Spleen (tissue), 11 donors: ENCODE measurements around the gene DPH2. TPM values are rescaled to one million over a fixed set of nuclear protein-coding genes. Genes with fewer than 3 reads are reported as not detected.

ENCODE experiments used
- DNase-seq: peaks from one replicate; pipeline ENCODE4 v3.0.0-alpha.2; 2020
- H3K27ac ChIP-seq, 8 donors: fragments of 200-600 bp; sonication (generic) in 7 of 8; 1 replicate in 4 of 8; 2 replicates in 4 of 8; pipeline versions ENCODE4 v1.5.0 to v1.8.0; 2016 to 2021; ENCODE audit warnings: inconsistent platforms in 4 of 8, mild to moderate bottlenecking in 4 of 8, moderate library complexity in 1 of 8
- H3K27me3 ChIP-seq, 7 donors: fragments of 200-600 bp; sonication (generic) in 6 of 7; replicated peaks in 1 of 7; 1 replicate in 4 of 7; 2 replicates in 3 of 7; pipeline versions ENCODE4 v1.5.0 to v1.8.0; 2016 to 2021; ENCODE audit warnings: inconsistent platforms in 3 of 7, mild to moderate bottlenecking in 1 of 7
- H3K36me3 ChIP-seq, 6 donors: fragments of 200-600 bp; sonication (generic) in 5 of 6; 1 replicate in 4 of 6; 2 replicates in 2 of 6; pipeline versions ENCODE4 v1.5.0 to v1.8.0; 2016 to 2021; ENCODE audit warnings: inconsistent platforms in 2 of 6
- H3K4me1 ChIP-seq, 6 donors: fragments of 200-600 bp; sonication (generic) in 5 of 6; 1 replicate in 3 of 6; 2 replicates in 3 of 6; pipeline versions ENCODE4 v1.5.0 to v1.8.0; 2016 to 2021; ENCODE audit warnings: inconsistent platforms in 3 of 6
- H3K4me3 ChIP-seq, 8 donors: fragments of 200-600 bp; sonication (generic) in 7 of 8; 1 replicate in 4 of 8; 2 replicates in 4 of 8; pipeline versions ENCODE4 v1.5.0 to v1.8.0; 2016 to 2021; ENCODE audit warnings: inconsistent platforms in 4 of 8, mild to moderate bottlenecking in 4 of 8, moderate library complexity in 2 of 8
- H3K9me3 ChIP-seq, 8 donors: fragments of 200-600 bp; sonication (generic) in 7 of 8; 1 replicate in 4 of 8; 2 replicates in 4 of 8; pipeline versions ENCODE4 v1.5.0 to v1.8.0; 2016 to 2021; ENCODE audit warnings: inconsistent platforms in 4 of 8
- POLR2A ChIP-seq, 3 donors: fragments of 450-650 bp; IDR thresholded peaks; one replicate each; pipeline ENCODE4 v1.5.1; 2017; ENCODE audit warnings: antibody characterized with exemption in 3 of 3, mild to moderate bottlenecking in 1 of 3
- POLR2AphosphoS5 ChIP-seq, 3 donors: sonication (generic); formaldehyde crosslinking; IDR thresholded peaks; one replicate each; pipeline ENCODE4 v1.5.1; 2017; ENCODE audit warnings: antibody characterized with exemption in 3 of 3
- WGBS, 5 donors: extraction: QIAGEN DNeasy Blood & Tissue Kit in 3 of 5; methylation state at CpG; one replicate each; pipeline versions ENCODE4 v1.1.5 to v1.1.7; 2013 to 2018; 5-methylcytosine and 5-hydroxymethylcytosine counted together
- intact Hi-C: fragments of 100-400 bp; cut with DNase I; formaldehyde crosslinking; loops from one replicate; pipeline ENCODE4 v1.15.0; 2023; ENCODE audit warnings: low total_unique reads
- polyA plus RNA-seq, 3 donors: library from polyadenylated mRNA; stranded (reverse); fragments of 200-250 nt; gene quantifications; one replicate each; pipeline ENCODE4 v1.2.1, GENCODE V29; 2013
- total RNA-seq, 7 donors: library from RNA; depleted of rRNA in 3 of 7; stranded (reverse); fragments of >200 nt in 3 of 7; fragmentation: NEBNext Ultra II Directional in 4 of 7; extraction: Animal tissue kit (Norgen Biotek cat#: 25700) in 4 of 7; gene quantifications; one replicate each; pipeline versions ENCODE4 v1.1.0 to v1.2.1, GENCODE V29; 2016 to 2021
- TF ChIP-seq, protein P1 (sequence below), 11 experiments: fragments of 200-600 bp in 7 of 11; fragments of 450-650 bp in 4 of 11; sonication (generic) in 4 of 11; IDR thresholded peaks in 8 of 11; conservative IDR thresholded peaks in 3 of 11; 1 replicate in 7 of 11; 2 replicates in 4 of 11; pipeline versions ENCODE4 v1.4.0 to v1.8.0; 2016 to 2021; ENCODE audit warnings: antibody characterized with exemption in 11 of 11, inconsistent platforms in 4 of 11, mild to moderate bottlenecking in 1 of 11
- donor health status: healthy with polysubstance abuse.
- donor health status: DM: no; HTN: no; CAD: no; lungs with moderate emphysema.
- donor health status: DM: no; HTN: no; CAD: no.
- donor health status: Bipolar disorder and iron deficiency.
- donor health status: healthy.
- donor health status: DM: no; HTN: no; CAD: no.
- donor health status: DM: yes; HTN: yes; CAD: no.

DPH2 gene
- total and polyA plus RNA-seq, 10 donors, result 15.7 to 36.5 (median 24.5) TPM

DNA sequence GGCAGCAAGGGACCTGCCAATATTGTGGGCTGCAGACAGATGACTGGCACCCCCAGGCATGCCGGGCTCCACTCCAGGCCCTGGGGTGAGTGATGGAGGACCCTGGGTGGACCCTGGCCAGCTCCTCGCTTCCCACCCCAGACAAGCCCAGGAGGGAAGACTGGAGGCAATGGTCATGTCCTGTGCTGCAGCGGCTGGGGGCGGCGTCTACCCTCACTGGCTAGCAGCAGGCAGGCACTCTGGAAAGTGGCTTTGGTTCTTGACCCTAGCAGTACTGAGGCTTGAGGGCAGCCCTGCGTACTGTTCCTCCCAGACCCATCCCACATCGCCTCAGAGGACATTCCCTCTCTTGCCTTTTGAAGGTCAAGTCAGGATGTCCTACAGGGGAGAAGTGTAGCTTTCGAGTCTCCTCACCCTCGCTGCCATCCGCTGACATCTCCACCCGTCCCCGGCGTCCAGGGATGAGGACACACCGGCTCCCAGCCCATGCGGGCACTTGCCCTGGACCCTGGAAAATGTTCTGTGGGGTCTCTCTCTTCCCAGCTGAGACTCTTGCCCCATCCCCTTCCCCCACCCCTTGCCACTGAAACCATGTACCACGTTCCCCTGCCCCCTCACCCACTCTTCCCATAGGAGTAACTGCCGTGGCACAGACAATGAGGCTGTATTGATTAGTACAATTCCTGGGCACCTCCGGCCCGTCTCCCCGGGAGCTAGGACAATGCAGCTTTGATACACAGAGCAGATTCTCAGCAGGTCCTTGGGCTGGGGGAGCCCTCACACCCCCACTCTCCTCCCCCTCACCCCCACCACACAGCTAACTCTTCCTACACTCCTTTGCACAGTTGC is 46.5 kb downstream of the DPH2 start:
- H3K36me3 ChIP-seq, result no peaks in the 10 kb centered on the region
- no peak overlapping the region for H3K27ac ChIP-seq
- DNase-seq, result no peak
- no peaks in the 10 kb centered on the region for H3K27me3 ChIP-seq
- H3K9me3 ChIP-seq, result no peaks in the 10 kb centered on the region
- TF ChIP-seq POLR2A (IDR thresholded peaks at IDR 0.05) (no peak), POLR2AphosphoS5 (IDR thresholded peaks at IDR 0.05) (no peak)
- TF ChIP-seq, protein P1, sequence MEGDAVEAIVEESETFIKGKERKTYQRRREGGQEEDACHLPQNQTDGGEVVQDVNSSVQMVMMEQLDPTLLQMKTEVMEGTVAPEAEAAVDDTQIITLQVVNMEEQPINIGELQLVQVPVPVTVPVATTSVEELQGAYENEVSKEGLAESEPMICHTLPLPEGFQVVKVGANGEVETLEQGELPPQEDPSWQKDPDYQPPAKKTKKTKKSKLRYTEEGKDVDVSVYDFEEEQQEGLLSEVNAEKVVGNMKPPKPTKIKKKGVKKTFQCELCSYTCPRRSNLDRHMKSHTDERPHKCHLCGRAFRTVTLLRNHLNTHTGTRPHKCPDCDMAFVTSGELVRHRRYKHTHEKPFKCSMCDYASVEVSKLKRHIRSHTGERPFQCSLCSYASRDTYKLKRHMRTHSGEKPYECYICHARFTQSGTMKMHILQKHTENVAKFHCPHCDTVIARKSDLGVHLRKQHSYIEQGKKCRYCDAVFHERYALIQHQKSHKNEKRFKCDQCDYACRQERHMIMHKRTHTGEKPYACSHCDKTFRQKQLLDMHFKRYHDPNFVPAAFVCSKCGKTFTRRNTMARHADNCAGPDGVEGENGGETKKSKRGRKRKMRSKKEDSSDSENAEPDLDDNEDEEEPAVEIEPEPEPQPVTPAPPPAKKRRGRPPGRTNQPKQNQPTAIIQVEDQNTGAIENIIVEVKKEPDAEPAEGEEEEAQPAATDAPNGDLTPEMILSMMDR (IDR thresholded peaks at IDR 0.05 in 8 of 11, conservative IDR thresholded peaks at IDR 0.05 in 3 of 11), result no peak
- intact Hi-C loops, result no loop called here
- WGBS, 5 donors, result 85 to 90% (median 89%) methylated on average over 20 of the region's 20 CpGs
- H3K4me1 ChIP-seq, result no peaks in the 10 kb centered on the region
- no peak overlapping the region for H3K4me3 ChIP-seq

DNA sequence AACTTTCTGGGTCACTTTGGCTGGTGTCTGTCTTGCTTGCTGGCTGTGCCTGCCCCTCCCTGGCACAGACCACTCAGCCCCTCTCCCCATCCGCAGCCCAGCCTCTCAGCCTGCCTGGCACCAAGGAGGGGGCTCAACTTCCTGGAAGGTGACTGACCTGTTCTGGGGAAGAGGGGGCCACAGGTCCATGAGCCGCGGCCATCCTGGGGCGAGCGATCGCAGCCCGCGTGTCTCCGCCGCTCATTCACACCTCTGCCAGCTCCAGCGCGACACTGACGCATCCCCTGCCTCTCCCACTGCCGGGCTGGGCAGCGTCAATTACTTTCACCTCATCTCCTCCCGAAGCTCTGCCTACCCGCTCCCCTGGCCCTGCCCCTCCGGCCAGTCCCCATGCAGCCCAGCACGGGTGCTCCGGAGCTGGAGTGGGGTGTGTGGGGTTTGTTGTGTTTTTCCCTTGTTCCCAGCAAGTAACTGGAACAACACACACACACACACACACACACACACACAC is 47.1 kb downstream of the DPH2 start:
- H3K4me1 ChIP-seq, result no peaks in the 10 kb centered on the region
- no peaks in the 10 kb centered on the region for H3K9me3 ChIP-seq
- no peak overlapping the region for H3K4me3 ChIP-seq
- H3K27ac ChIP-seq, result no peak overlapping the region
- DNase-seq, result no peak
- WGBS, 5 donors, result 85 to 96% (median 89%) methylated on average over 20 of the region's 20 CpGs
- TF ChIP-seq, protein P1 (IDR thresholded peaks at IDR 0.05 in 8 of 11, conservative IDR thresholded peaks at IDR 0.05 in 3 of 11), result no peak
- TF ChIP-seq POLR2AphosphoS5 (IDR thresholded peaks at IDR 0.05) (no peak), POLR2A (IDR thresholded peaks at IDR 0.05) (no peak)
- no peaks in the 10 kb centered on the region for H3K27me3 ChIP-seq
- H3K36me3 ChIP-seq, result no peaks in the 10 kb centered on the region
- intact Hi-C loops, result no loop called here

- 78 to 87% (median 84%) methylated on average over 11 to 13 of the region's 13 CpGs for WGBS, 5 donors
- Histone ChIP-seq H3K36me3 (no peaks in the 10 kb centered on the region), H3K4me3 (no peak overlapping the region), H3K4me1 (peaks cover 0 to 2% (median 0%) of the 10 kb centered on the region in 6 donors), H3K27me3 (no peaks in the 10 kb centered on the region), H3K9me3 (no peaks in the 10 kb centered on the region), H3K27ac (no peak overlapping the region)
- TF ChIP-seq POLR2A (IDR thresholded peaks at IDR 0.05) (no peak), POLR2AphosphoS5 (IDR thresholded peaks at IDR 0.05) (peak in 1 of 3 donors; percentile 18)
- no peak for DNase-seq
- intact Hi-C loops, result no loop called here
These were observed 49.7 kb downstream of the DPH2 start for GRCh38 chr1:44019466-44019948.

DNA sequence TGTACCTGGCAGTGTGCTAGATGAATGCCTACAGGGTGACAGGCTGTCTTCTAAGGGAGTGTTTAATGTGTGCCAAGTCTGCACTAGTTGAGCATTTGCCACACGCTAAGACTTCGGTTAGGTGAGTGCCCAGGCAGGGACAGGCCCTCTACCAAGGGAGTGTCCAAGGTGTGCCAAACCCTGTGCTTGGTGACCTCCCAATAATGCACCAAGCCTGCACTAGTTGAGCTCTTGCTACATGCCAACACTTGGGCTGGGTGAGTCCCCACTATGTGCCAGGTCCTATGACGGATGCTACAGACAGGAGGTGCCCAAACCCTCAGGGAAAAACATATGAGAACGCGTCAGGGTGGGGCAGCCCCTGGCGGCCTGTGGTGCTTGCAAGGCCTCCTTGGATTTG is 50.7 kb downstream of the DPH2 start:
- Histone ChIP-seq H3K4me1 (peaks cover 0 to 12% (median 0%) of the 10 kb centered on the region in 6 donors), H3K27ac (no peak overlapping the region), H3K27me3 (no peaks in the 10 kb centered on the region), H3K9me3 (no peaks in the 10 kb centered on the region), H3K4me3 (no peak overlapping the region), H3K36me3 (no peaks in the 10 kb centered on the region)
- intact Hi-C loops, result no loop called here
- DNase-seq, result no peak
- TF ChIP-seq, protein P1 (IDR thresholded peaks at IDR 0.05 in 8 of 11, conservative IDR thresholded peaks at IDR 0.05 in 3 of 11), result no peak
- TF ChIP-seq POLR2A (IDR thresholded peaks at IDR 0.05), result no peak
- TF ChIP-seq POLR2AphosphoS5 (IDR thresholded peaks at IDR 0.05), result no peak
- WGBS, 5 donors, result 79 to 91% (median 87%) methylated on average over 4 to 6 of the region's 6 CpGs
